WTC11 (cell line): ENCODE data around the gene FBXO36. TPM values are rescaled to one million over a fixed set of nuclear protein-coding genes. Genes with fewer than 3 reads are reported as not detected.

ENCODE experiments used
- ATAC-seq: fragments of 200-7000 bp; cut with Tn5 transposase; 2 replicates; pipeline ENCODE4 v1.10.0; 2021; ENCODE audit warnings: mild to moderate bottlenecking, moderate library complexity
- CTCF ChIA-PET: fragments of 300-600 bp; sonication (Branson Sonifier 250); formaldehyde crosslinking; loops from one replicate; lab custom pipeline; 2021; ENCODE audit warnings: antibody characterized with exemption; lab: Charles Lee
- POLR2A ChIA-PET: fragments of 350-600 bp; sonication (Branson Sonifier 250); formaldehyde crosslinking; loops from one replicate; lab custom pipeline; 2021; ENCODE audit warnings: antibody characterized with exemption; lab: Charles Lee
- DNase-seq: peaks from one replicate; pipeline ENCODE4 v3.0.0; 2021; ENCODE audit warnings: low spot score
- H3K27ac Mint-ChIP-seq: 2 replicates; pipeline ENCODE4 v1.8.0; 2021; ENCODE audit warnings: mixed read lengths
- H3K27me3 Mint-ChIP-seq: 2 replicates; pipeline ENCODE4 v1.8.0; 2021; ENCODE audit warnings: low read depth, mild to moderate bottlenecking, moderate library complexity, mixed read lengths
- H3K36me3 Mint-ChIP-seq: 2 replicates; pipeline ENCODE4 v1.8.0; 2021; ENCODE audit warnings: mixed read lengths
- H3K4me1 Mint-ChIP-seq: 2 replicates; pipeline ENCODE4 v1.8.0; 2022; ENCODE audit warnings: mixed read lengths
- H3K4me3 Mint-ChIP-seq: 2 replicates; pipeline ENCODE4 v1.8.0; 2021; ENCODE audit warnings: mild to moderate bottlenecking, moderate library complexity, mixed read lengths
- H3K9me3 Mint-ChIP-seq: 2 replicates; pipeline ENCODE4 v1.8.0; 2021; ENCODE audit warnings: mixed read lengths
- CBFB ChIP-seq: sonication (generic); formaldehyde crosslinking; IDR thresholded peaks from 2 replicates; pipeline ENCODE4 v1.8.1; 2022; ENCODE audit warnings: mild to moderate bottlenecking, low read depth, missing genetic modification reagents
- ESRRA ChIP-seq: sonication (generic); formaldehyde crosslinking; IDR thresholded peaks from 2 replicates; pipeline ENCODE4 v1.8.1; 2022; ENCODE audit warnings: mild to moderate bottlenecking, missing genetic modification reagents, borderline replicate concordance
- MXD4 ChIP-seq: fragments of 250-450 bp; sonication (Bioruptor Pico); IDR thresholded peaks from 2 replicates; pipeline ENCODE4 v1.8.0; 2021; ENCODE audit warnings: mild to moderate bottlenecking, moderate library complexity, borderline replicate concordance
- MYBL2 ChIP-seq: sonication (generic); formaldehyde crosslinking; IDR thresholded peaks from 2 replicates; pipeline ENCODE4 v1.8.1; 2023; ENCODE audit warnings: mild to moderate bottlenecking, moderate library complexity, missing genetic modification reagents
- NR2C2 ChIP-seq: sonication (generic); formaldehyde crosslinking; IDR thresholded peaks from 2 replicates; pipeline ENCODE4 v1.8.0; 2022; ENCODE audit warnings: mild to moderate bottlenecking, missing genetic modification reagents
- TCF7 ChIP-seq: sonication (generic); formaldehyde crosslinking; IDR thresholded peaks from 2 replicates; pipeline ENCODE4 v1.8.0; 2022; ENCODE audit warnings: mild to moderate bottlenecking, low read depth, missing genetic modification reagents, moderate library complexity
- ZNF138 ChIP-seq: sonication (generic); formaldehyde crosslinking; conservative IDR thresholded peaks from 2 replicates; pipeline ENCODE4 v1.8.1; 2022; ENCODE audit warnings: mild to moderate bottlenecking, moderate library complexity, missing genetic modification reagents
- ZNF423 ChIP-seq: fragments of 250-450 bp; sonication (Bioruptor Pico); IDR thresholded peaks from 2 replicates; pipeline ENCODE4 v2.1.2; 2022; ENCODE audit warnings: mild to moderate bottlenecking, moderate library complexity
- total RNA-seq: library from RNA; stranded (reverse); gene quantifications from 3 replicates; pipeline ENCODE4 v1.2.3, GENCODE V29; 2021
- TF ChIP-seq, protein P1 (sequence below): sonication (generic); formaldehyde crosslinking; IDR thresholded peaks from 2 replicates; pipeline ENCODE4 v1.8.1; 2022; ENCODE audit warnings: missing genetic modification reagents, borderline replicate concordance
- TF ChIP-seq, protein P2 (sequence below): sonication (generic); formaldehyde crosslinking; IDR thresholded peaks from 2 replicates; pipeline ENCODE4 v1.8.1; 2023; ENCODE audit warnings: mild to moderate bottlenecking, missing genetic modification reagents, moderate library complexity
- TF ChIP-seq, protein P3 (sequence below): sonication (generic); formaldehyde crosslinking; IDR thresholded peaks from 2 replicates; pipeline ENCODE4 v1.8.0; 2022; ENCODE audit warnings: mild to moderate bottlenecking, missing genetic modification reagents
- TF ChIP-seq, protein P4 (sequence below): sonication (generic); formaldehyde crosslinking; IDR thresholded peaks from 2 replicates; pipeline ENCODE4 v1.8.0; 2022; ENCODE audit warnings: mild to moderate bottlenecking, missing genetic modification reagents
- TF ChIP-seq, protein P5 (sequence below): sonication (generic); formaldehyde crosslinking; IDR thresholded peaks from 2 replicates; pipeline ENCODE4 v1.8.1; 2023; ENCODE audit warnings: mild to moderate bottlenecking, missing genetic modification reagents, borderline replicate concordance
- TF ChIP-seq, protein P6 (sequence below): sonication (generic); formaldehyde crosslinking; IDR thresholded peaks from 2 replicates; pipeline ENCODE4 v1.8.0; 2023; ENCODE audit warnings: missing genetic modification reagents, mild to moderate bottlenecking, borderline replicate concordance
- TF ChIP-seq, protein P7 (sequence below): fragments of 250-450 bp; sonication (Bioruptor Pico); IDR thresholded peaks from 2 replicates; pipeline ENCODE4 v1.8.0; 2021; ENCODE audit warnings: mild to moderate bottlenecking
- TF ChIP-seq, protein P8 (sequence below): sonication (generic); formaldehyde crosslinking; IDR thresholded peaks from 2 replicates; pipeline ENCODE4 v1.8.1; 2023; ENCODE audit warnings: mild to moderate bottlenecking, moderate library complexity, missing genetic modification reagents
- TF ChIP-seq, protein P9 (sequence below): sonication (generic); formaldehyde crosslinking; IDR thresholded peaks from 2 replicates; pipeline ENCODE4 v1.8.1; 2022; ENCODE audit warnings: mild to moderate bottlenecking, missing genetic modification reagents, moderate library complexity, borderline replicate concordance

FBXO36 gene
- total RNA-seq, 1 experiment from 2014 or later, result 5.3 TPM

DNA sequence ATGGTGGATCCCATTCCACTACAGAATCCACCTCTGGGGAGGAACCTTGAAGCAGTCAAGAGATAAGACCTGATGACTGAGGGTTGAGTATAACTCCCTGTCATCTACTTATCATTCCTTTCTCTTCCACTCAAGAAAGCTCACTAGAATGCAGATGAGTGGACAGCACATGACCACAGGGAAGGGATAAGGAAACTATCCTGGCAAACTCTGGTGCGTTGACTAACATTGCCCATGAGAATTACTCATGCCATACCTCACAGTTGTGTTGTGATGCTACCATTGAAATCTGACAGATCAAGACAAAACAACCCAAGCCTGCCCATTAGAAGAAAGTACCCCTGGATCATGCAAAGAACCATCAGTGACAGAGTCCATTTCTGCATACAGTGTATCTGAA, 119.9 kb downstream of the FBXO36 start:
- Mint-ChIP-seq H3K36me3 (no peaks in the 10 kb centered on the region), H3K27me3 (no peaks in the 10 kb centered on the region), H3K4me1 (peaks cover 4% of the 10 kb centered on the region; the same call in 1 of the 2 replicates), H3K9me3 (peaks cover 7% of the 10 kb centered on the region), H3K4me3 (no peak overlapping the region), H3K27ac (no peak overlapping the region)
- POLR2A ChIA-PET, result no interaction called here
- ATAC-seq, result no peak
- CTCF ChIA-PET, result no interaction called here
- DNase-seq, result no peak
- TF ChIP-seq, protein P1, sequence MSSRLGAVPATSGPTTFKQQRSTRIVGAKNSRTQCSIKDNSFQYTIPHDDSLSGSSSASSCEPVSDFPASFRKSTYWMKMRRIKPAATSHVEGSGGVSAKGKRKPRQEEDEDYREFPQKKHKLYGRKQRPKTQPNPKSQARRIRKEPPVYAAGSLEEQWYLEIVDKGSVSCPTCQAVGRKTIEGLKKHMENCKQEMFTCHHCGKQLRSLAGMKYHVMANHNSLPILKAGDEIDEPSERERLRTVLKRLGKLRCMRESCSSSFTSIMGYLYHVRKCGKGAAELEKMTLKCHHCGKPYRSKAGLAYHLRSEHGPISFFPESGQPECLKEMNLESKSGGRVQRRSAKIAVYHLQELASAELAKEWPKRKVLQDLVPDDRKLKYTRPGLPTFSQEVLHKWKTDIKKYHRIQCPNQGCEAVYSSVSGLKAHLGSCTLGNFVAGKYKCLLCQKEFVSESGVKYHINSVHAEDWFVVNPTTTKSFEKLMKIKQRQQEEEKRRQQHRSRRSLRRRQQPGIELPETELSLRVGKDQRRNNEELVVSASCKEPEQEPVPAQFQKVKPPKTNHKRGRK (CRISPR knock-in tag), result no peak
- no peak for TF ChIP-seq NR2C2 (CRISPR knock-in tag)
- TF ChIP-seq MYBL2 (CRISPR knock-in tag), result no peak
- no peak for TF ChIP-seq ZNF138 (CRISPR knock-in tag)
- TF ChIP-seq, protein P2, sequence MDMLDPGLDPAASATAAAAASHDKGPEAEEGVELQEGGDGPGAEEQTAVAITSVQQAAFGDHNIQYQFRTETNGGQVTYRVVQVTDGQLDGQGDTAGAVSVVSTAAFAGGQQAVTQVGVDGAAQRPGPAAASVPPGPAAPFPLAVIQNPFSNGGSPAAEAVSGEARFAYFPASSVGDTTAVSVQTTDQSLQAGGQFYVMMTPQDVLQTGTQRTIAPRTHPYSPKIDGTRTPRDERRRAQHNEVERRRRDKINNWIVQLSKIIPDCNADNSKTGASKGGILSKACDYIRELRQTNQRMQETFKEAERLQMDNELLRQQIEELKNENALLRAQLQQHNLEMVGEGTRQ, result no peak
- no peak for TF ChIP-seq MXD4 (CRISPR knock-in tag)
- TF ChIP-seq, protein P3, sequence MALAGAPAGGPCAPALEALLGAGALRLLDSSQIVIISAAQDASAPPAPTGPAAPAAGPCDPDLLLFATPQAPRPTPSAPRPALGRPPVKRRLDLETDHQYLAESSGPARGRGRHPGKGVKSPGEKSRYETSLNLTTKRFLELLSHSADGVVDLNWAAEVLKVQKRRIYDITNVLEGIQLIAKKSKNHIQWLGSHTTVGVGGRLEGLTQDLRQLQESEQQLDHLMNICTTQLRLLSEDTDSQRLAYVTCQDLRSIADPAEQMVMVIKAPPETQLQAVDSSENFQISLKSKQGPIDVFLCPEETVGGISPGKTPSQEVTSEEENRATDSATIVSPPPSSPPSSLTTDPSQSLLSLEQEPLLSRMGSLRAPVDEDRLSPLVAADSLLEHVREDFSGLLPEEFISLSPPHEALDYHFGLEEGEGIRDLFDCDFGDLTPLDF (CRISPR knock-in tag), result no peak
- TF ChIP-seq, protein P4, sequence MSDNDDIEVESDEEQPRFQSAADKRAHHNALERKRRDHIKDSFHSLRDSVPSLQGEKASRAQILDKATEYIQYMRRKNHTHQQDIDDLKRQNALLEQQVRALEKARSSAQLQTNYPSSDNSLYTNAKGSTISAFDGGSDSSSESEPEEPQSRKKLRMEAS (CRISPR knock-in tag), result no peak
- no peak for TF ChIP-seq CBFB
- no peak for TF ChIP-seq ESRRA (CRISPR knock-in tag)
- TF ChIP-seq, protein P5, sequence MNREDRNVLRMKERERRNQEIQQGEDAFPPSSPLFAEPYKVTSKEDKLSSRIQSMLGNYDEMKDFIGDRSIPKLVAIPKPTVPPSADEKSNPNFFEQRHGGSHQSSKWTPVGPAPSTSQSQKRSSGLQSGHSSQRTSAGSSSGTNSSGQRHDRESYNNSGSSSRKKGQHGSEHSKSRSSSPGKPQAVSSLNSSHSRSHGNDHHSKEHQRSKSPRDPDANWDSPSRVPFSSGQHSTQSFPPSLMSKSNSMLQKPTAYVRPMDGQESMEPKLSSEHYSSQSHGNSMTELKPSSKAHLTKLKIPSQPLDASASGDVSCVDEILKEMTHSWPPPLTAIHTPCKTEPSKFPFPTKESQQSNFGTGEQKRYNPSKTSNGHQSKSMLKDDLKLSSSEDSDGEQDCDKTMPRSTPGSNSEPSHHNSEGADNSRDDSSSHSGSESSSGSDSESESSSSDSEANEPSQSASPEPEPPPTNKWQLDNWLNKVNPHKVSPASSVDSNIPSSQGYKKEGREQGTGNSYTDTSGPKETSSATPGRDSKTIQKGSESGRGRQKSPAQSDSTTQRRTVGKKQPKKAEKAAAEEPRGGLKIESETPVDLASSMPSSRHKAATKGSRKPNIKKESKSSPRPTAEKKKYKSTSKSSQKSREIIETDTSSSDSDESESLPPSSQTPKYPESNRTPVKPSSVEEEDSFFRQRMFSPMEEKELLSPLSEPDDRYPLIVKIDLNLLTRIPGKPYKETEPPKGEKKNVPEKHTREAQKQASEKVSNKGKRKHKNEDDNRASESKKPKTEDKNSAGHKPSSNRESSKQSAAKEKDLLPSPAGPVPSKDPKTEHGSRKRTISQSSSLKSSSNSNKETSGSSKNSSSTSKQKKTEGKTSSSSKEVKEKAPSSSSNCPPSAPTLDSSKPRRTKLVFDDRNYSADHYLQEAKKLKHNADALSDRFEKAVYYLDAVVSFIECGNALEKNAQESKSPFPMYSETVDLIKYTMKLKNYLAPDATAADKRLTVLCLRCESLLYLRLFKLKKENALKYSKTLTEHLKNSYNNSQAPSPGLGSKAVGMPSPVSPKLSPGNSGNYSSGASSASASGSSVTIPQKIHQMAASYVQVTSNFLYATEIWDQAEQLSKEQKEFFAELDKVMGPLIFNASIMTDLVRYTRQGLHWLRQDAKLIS (CRISPR knock-in tag), result no peak
- TF ChIP-seq TCF7 (CRISPR knock-in tag), result no peak
- TF ChIP-seq, protein P6, sequence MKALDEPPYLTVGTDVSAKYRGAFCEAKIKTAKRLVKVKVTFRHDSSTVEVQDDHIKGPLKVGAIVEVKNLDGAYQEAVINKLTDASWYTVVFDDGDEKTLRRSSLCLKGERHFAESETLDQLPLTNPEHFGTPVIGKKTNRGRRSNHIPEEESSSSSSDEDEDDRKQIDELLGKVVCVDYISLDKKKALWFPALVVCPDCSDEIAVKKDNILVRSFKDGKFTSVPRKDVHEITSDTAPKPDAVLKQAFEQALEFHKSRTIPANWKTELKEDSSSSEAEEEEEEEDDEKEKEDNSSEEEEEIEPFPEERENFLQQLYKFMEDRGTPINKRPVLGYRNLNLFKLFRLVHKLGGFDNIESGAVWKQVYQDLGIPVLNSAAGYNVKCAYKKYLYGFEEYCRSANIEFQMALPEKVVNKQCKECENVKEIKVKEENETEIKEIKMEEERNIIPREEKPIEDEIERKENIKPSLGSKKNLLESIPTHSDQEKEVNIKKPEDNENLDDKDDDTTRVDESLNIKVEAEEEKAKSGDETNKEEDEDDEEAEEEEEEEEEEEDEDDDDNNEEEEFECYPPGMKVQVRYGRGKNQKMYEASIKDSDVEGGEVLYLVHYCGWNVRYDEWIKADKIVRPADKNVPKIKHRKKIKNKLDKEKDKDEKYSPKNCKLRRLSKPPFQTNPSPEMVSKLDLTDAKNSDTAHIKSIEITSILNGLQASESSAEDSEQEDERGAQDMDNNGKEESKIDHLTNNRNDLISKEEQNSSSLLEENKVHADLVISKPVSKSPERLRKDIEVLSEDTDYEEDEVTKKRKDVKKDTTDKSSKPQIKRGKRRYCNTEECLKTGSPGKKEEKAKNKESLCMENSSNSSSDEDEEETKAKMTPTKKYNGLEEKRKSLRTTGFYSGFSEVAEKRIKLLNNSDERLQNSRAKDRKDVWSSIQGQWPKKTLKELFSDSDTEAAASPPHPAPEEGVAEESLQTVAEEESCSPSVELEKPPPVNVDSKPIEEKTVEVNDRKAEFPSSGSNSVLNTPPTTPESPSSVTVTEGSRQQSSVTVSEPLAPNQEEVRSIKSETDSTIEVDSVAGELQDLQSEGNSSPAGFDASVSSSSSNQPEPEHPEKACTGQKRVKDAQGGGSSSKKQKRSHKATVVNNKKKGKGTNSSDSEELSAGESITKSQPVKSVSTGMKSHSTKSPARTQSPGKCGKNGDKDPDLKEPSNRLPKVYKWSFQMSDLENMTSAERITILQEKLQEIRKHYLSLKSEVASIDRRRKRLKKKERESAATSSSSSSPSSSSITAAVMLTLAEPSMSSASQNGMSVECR (CRISPR knock-in tag), result no peak
- TF ChIP-seq, protein P7, sequence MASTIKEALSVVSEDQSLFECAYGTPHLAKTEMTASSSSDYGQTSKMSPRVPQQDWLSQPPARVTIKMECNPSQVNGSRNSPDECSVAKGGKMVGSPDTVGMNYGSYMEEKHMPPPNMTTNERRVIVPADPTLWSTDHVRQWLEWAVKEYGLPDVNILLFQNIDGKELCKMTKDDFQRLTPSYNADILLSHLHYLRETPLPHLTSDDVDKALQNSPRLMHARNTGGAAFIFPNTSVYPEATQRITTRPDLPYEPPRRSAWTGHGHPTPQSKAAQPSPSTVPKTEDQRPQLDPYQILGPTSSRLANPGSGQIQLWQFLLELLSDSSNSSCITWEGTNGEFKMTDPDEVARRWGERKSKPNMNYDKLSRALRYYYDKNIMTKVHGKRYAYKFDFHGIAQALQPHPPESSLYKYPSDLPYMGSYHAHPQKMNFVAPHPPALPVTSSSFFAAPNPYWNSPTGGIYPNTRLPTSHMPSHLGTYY (CRISPR knock-in tag), result no peak
- TF ChIP-seq, protein P8, sequence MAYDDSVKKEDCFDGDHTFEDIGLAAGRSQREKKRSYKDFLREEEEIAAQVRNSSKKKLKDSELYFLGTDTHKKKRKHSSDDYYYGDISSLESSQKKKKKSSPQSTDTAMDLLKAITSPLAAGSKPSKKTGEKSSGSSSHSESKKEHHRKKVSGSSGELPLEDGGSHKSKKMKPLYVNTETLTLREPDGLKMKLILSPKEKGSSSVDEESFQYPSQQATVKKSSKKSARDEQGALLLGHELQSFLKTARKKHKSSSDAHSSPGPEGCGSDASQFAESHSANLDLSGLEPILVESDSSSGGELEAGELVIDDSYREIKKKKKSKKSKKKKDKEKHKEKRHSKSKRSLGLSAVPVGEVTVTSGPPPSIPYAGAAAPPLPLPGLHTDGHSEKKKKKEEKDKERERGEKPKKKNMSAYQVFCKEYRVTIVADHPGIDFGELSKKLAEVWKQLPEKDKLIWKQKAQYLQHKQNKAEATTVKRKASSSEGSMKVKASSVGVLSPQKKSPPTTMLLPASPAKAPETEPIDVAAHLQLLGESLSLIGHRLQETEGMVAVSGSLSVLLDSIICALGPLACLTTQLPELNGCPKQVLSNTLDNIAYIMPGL, result no peak
- TF ChIP-seq, protein P9, sequence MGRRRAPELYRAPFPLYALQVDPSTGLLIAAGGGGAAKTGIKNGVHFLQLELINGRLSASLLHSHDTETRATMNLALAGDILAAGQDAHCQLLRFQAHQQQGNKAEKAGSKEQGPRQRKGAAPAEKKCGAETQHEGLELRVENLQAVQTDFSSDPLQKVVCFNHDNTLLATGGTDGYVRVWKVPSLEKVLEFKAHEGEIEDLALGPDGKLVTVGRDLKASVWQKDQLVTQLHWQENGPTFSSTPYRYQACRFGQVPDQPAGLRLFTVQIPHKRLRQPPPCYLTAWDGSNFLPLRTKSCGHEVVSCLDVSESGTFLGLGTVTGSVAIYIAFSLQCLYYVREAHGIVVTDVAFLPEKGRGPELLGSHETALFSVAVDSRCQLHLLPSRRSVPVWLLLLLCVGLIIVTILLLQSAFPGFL (CRISPR knock-in tag), result no peak
- TF ChIP-seq ZNF423 (CRISPR knock-in tag), result no peak
